Measurements from ENCODE around the gene FXYD6. TPM values are rescaled to one million over a fixed set of nuclear protein-coding genes. Genes with fewer than 3 reads are reported as not detected.

Gene FXYD6
- total and polyA plus RNA-seq, 2 donors from 2014 or later = 57.8 to 62.7 TPM

- Histone ChIP-seq H3K36me3 (ENCODE audit: control insufficient read depth in 2 of 3, insufficient read depth in 3 of 3, low read length in 3 of 3) (no peaks in the 10 kb centered on the region), H3K9me3 (ENCODE audit: control insufficient read depth in 2 of 3, insufficient read depth in 1 of 3, low read length in 3 of 3) (no peaks in the 10 kb centered on the region), H3K9ac (ENCODE audit: low read length in 3 of 3) (no peak overlapping the region), H3K27me3 (ENCODE audit: control insufficient read depth, insufficient read depth, low read length) (no peaks in the 10 kb centered on the region), H3K4me1 (ENCODE audit: control insufficient read depth in 2 of 3, insufficient read depth in 2 of 3, low read depth in 1 of 3, low read length in 3 of 3) (peaks cover 4 to 12% (median 7%) of the 10 kb centered on the region in 3 donors), H3K4me3 (ENCODE audit: low read length in 3 of 3) (no peak overlapping the region), H3K27ac (ENCODE audit: low read depth in 2 of 2, low read length in 2 of 2) (no peak overlapping the region)
- no peak for TF ChIP-seq CTCF (IDR thresholded peaks at IDR 0.05; ENCODE audit: borderline replicate concordance, extremely low read depth, insufficient read depth)
- FAIRE-seq (no peak), DNase-seq (peak in 1 of 5 donors; percentile 23)
- intact Hi-C loops (cut with DNase I) = no loop called here
These were observed 3.3 kb upstream of the FXYD6 start for GRCh38 chr11:117879516-117880480.

GRCh38 chr11:117878939-117879475 lies 2.5 kb upstream of the FXYD6 start:
- no peaks in the 10 kb centered on the region for H3K27me3 ChIP-seq (ENCODE audit: control insufficient read depth, insufficient read depth, low read length)
- intact Hi-C loops (cut with DNase I) = no loop called here
- H3K9me3 ChIP-seq (ENCODE audit: control insufficient read depth in 2 of 3, insufficient read depth in 1 of 3, low read length in 3 of 3) = no peaks in the 10 kb centered on the region
- no peaks in the 10 kb centered on the region for H3K36me3 ChIP-seq (ENCODE audit: control insufficient read depth in 2 of 3, insufficient read depth in 3 of 3, low read length in 3 of 3)
- H3K4me3 ChIP-seq (ENCODE audit: low read length in 3 of 3) = no peak overlapping the region
- FAIRE-seq (no peak), DNase-seq (peak in 1 of 5 donors; percentile 24)
- H3K4me1 ChIP-seq (ENCODE audit: control insufficient read depth in 2 of 3, insufficient read depth in 2 of 3, low read depth in 1 of 3, low read length in 3 of 3) = peaks cover 4 to 14% (median 7%) of the 10 kb centered on the region in 3 donors
- no peak overlapping the region for H3K9ac ChIP-seq (ENCODE audit: low read length in 3 of 3)
- H3K27ac ChIP-seq (ENCODE audit: low read depth in 2 of 2, low read length in 2 of 2) = no peak overlapping the region
- TF ChIP-seq CTCF (IDR thresholded peaks at IDR 0.05; ENCODE audit: borderline replicate concordance, extremely low read depth, insufficient read depth) = no peak

- no peak for TF ChIP-seq CTCF (IDR thresholded peaks at IDR 0.05; ENCODE audit: borderline replicate concordance, extremely low read depth, insufficient read depth)
- DNase-seq (peak in 1 of 5 donors; percentile 23), FAIRE-seq (no peak)
- no peaks in the 10 kb centered on the region for H3K36me3 ChIP-seq (ENCODE audit: control insufficient read depth in 2 of 3, insufficient read depth in 3 of 3, low read length in 3 of 3)
- intact Hi-C loops (cut with DNase I) = no loop called here
- H3K4me3 ChIP-seq (ENCODE audit: low read length in 3 of 3) = no peak overlapping the region
- H3K4me1 ChIP-seq (ENCODE audit: control insufficient read depth in 2 of 3, insufficient read depth in 2 of 3, low read depth in 1 of 3, low read length in 3 of 3) = peaks cover 4 to 14% (median 7%) of the 10 kb centered on the region in 3 donors
- no peak overlapping the region for H3K9ac ChIP-seq (ENCODE audit: low read length in 3 of 3)
- no peaks in the 10 kb centered on the region for H3K9me3 ChIP-seq (ENCODE audit: control insufficient read depth in 2 of 3, insufficient read depth in 1 of 3, low read length in 3 of 3)
- H3K27ac ChIP-seq (ENCODE audit: low read depth in 2 of 2, low read length in 2 of 2) = no peak overlapping the region
- no peaks in the 10 kb centered on the region for H3K27me3 ChIP-seq (ENCODE audit: control insufficient read depth, insufficient read depth, low read length)
These were observed 2.0 kb upstream of the FXYD6 start for GRCh38 chr11:117878314-117878938.
